ENCODE data around the gene HAO2.
"Not testable (repeated sequence)": the region's sequence is repeated elsewhere in the genome, so short reads cannot be mapped to it uniquely, and the experiment has no call there.

Gene HAO2

DNA sequence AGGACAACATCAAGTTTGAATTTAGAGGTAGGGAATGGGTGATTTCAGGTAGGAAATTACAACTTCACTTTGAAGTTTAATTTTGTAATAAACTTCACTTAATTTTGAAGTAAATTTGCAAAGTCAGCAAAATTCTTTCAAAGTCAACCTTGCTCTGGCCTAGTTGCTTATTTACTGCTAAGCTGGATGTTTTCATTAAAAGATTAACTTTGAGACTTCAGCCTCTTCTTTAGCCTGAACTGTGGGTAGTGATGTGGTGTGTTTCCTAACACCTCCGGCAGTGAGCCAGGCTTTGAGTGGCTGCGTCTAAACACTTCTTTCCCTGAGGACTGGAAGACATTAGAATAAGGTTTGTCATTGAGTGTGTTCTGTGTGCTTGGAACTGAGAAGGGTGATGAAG is at the start of gene HAO2:
HAO2 (plus strand) TSS at position 232 of the 400 bp plus-strand sequence. CDS start 12,301 bp downstream, outside the sequence.
- no peak for DNase-seq

DNA sequence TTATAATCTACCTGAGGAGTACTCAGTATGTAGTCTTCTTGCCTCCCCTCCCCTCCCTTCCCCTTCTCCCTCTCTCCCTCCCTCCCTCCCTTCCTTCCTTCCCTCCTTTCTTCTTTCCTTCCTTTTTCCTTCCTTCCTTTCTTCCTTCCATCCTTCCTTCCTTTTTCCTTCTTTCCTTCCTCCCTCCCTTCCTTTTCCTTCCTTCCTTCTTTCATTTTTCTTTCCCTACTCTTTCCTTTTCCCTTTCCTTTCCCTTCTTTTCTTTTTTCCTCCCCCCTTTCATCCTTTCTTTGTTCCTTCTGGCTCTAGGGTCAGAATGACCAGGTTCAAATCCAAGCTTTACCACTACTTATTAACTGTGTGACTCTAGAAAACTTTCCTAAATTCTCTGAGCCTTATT is 48.5 kb upstream of the HAO2 start:
- no peak for DNase-seq

DNA sequence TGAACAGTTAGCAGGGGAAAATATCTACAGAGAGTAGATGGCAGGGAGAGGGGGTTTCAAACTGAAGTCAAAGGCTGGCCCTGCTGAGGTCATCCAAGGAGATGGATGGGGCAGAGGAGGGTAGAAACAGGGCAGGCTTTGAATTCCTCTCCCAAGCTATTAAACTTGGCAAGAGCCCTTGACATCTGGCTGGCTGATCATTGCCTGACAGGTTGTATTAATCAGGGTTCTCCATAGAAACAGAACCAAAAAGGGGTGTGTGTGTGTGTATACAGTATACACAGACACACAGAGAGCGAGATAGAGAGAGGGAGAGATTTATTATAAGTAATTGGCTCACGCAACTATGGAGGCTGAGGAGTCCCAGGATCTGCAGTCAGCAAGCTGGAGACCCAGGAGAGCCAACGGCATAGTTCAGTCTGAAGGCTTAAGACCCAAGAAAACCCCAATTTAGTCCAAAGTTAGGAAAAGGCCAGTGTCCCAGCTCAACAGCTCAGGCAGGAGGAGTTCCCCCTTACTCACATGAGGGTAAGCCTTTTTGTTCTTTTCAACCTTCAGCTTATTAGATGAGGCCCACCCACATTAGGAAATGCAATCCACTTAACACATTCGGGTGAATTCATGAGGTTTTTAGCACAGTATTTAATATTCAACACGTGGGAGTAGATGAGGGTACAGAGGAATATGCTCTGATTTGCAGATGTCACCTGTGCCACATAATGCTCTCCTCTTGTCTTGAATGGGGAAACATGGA is 46.7 kb upstream of the HAO2 start:
- no peak for DNase-seq

DNA sequence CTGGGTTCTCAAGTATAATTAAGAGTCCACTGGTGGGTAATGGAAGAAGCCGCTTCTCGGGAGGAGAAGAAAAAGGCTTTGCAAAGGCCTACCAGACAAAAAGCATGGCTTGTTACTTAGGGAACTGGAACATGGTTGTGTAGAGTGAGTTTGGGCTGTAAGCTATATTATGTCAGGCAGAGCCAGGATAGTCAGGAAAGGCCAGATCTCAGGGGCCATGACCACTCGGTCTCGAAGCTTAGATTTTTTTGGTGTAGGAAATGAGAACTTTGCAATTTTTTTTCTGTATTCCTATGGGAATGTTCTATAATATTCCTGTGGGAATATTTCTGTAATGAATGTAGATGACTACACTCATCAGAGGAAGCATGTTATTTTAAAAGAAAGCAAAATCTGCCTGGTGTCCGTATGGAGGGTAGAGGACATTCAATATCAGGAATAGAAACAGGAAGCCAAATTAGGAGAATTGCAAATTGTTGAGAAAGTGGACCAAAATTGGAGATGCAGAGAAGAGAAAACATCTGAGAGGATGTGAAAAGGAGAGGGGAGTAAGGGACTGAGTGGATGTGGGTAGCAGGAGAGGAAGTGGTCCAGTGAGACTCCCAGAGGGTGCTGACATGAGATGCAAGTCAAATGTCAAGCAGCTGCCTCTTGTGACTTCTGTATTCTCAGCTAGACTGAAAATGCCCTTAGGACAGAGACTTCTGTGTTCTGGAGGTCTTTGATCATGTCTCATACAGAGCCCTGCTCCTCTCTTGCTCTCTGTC is 45.2 kb upstream of the HAO2 start:
- no peak for DNase-seq

DNA sequence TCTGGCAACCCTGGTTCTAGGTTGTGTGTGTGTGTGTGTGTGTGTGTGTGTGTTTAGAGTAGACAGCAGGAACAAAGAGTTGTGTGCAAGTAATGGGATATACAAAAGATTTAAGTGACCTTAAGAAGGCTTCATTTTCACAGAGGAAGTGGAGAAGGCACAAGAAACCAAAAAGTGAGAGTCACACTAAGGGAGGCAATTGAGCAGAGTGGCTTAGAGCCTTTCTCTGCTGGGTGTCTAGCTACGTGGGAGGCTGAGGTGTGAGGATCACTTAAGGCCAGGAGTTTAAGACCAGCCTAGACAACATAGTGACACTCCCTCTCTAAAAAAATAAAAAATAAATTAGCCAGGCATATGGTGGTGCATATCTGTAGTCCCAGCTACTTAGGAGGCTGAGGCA is 44.4 kb upstream of the HAO2 start:
- DNase-seq, result no peak

DNA sequence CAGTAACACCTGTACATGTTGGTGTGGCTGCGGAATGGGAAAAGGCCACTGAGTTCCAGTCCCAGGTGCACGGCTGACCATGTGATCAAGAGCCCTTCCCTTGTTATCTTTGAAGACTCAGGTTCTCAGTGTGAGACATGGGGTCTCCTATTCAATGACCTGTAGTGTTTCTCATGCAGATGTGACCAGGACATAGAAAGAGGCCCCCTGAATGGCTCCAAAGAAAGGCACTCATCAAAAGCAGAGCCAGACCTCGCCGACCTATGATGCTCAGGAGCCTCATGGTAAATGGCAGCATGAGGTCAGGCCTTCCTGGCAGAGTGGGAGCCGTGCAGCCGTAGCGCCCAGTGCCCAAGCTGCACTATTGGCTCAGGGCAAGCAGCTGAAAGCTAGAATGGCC is 42.3 kb upstream of the HAO2 start:
- DNase-seq, result no peak

DNA sequence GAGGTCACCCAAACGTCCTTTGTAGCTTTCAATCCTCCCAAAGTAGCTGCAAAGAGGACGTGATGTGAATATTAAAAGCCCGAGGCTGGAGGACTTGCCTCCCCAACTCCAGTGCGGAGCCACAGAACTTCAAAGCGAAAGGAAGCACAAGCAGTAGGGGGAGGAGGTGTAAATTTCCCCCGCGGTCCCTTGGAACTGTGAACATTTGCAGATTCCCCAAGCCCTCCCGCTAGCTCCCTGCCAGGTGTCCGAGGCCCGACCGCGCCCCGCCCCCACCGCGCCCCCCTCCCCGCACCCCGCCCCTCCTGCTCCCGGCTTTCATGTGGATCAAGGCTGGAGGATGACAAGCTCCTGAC is 41.5 kb upstream of the HAO2 start:
- no peak for DNase-seq

DNA sequence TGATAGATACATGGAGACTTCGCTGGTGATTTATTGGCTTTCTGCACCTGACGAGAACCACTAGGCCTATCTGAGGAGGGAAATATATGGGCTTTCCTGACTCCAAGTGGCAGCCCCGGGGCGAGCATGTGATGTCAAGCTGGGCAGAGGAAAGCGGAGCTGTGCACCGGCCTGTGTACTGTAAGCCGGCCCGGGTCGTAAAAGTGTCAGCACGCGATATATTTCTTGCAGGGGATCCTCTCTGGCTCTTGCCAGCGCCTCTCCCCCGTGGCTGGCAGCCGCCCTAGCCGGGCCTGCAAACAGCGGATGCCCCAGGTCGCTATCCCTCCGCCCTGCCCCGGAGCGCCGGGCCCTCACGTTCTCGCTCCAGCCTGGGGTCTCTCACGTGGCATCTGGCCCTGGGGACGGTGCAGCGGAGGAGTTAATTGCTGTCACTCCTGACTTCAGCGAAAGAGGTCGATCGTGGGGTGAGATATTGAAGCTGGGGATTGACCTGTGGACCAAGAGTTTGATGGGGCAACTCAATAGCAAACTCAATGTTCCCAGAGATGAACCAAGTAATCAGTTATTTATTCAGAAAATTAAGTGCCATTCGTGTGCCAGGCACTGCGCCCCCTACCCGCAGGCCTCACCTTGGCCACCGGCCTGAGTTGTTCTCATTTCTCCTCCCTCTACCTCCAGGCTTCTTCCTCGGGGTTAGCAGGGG is 41.0 kb upstream of the HAO2 start:
- DNase-seq, result peak; percentile 33

DNA sequence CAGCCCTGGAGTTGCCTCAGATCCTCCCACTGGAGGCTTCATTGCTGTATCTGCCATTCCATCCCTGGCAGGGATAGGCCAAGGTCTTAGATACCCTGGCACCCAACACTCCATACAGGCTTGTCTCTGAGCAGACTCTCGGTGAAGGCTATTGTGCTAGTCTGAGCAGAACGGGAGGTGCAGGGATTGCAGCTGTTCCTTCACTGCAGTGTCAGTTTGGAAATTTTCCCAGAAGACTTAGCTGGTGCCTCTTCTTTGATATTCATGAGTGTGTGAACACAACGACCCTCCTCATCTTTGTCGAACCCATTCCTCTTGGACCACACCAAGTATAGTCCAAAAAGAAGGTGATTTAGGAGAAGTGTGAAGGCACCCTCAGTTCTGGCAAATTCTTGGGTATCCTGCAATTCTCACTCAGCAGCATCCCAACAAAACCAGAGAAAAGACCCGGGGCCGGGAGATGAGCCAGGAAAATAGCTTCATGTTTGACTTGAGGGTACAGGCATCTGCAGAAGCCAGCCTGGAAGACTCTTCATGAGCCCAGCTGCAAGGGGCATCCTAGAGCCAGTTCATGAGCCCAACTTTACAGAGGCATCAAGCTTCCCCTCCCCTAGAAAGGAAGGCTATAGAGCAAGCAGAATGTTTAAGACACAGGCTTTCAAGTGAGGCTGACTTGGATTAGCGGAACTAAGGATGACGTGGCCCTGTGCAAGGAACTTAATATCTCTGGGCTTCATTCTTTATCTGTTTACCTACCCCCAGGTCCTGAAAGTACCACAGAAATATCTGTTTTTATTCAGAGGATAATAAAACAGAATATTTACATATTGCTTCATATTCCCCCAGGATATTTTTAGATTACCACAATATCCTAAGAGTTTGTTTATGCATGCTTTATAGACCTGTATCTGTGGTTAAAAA is 38.8 kb upstream of the HAO2 start:
- DNase-seq, result no peak

DNA sequence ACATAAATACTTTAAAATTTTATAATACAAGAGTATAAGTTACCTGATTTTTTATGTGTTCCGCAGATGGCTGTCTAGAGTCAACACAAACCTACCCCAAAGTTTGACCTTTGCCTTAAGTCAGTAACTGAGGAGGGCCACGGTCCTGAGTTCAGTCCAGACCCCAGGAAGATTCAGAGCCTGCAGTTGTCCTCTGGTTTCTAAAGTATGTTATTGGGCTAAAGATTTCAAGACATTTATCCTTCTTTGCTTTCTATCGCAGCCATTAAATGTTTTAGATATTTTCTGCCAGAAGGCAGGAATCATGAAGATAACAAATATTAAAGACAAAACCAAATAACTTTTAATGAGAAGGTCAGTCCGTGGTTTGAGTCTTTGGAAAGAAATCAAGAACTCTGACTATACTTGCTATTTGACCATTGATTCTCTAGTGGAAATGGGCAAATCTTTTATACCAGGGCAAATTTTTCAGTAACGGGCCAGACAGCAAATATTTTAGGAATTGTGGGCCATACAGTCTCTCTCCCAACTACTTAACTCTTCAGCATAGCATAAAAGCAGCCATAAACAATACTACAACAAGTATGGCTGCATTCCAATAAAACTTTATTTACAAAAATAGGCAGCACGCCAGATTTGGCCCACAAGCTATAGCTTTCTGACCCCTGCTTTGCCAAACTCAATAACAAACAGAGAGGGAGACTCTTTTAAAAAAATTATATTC is 38.0 kb upstream of the HAO2 start:
- DNase-seq, result no peak

DNA sequence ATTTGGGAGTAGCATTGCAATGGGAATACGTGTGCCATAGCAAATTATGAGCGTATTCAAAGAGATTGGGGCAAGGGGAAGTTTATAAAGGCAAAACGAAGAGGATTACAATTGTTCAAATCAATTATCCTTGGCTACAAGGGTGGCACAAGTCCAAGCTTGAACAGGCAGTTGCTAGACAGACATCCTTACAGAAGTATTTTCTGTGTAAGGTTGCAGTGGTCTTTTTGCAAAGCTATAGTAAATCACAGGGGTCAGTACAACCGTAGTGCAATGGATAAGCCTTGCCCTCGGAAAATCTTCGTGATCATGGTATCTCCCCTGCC is 37.4 kb upstream of the HAO2 start:
- DNase-seq, result no peak

DNA sequence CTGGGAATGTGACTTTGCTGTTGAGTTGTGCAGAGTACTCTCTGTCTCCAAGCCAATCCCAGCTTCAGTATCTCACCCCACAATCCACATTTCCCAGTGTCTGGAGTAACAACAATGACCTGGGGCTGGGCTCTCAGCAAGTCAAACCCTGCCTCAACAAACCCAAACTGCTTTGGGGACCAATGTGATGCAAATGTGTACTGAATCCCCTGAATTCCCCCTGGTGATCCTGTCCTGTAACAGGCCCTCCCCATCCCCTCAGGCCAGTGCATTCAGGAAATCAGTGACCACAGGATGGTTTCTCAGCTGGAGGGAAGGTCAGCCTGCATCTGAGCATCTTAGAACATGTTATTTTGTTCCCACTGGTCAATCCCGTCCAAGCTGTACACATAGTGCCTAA is 36.7 kb upstream of the HAO2 start:
- no peak for DNase-seq

DNA sequence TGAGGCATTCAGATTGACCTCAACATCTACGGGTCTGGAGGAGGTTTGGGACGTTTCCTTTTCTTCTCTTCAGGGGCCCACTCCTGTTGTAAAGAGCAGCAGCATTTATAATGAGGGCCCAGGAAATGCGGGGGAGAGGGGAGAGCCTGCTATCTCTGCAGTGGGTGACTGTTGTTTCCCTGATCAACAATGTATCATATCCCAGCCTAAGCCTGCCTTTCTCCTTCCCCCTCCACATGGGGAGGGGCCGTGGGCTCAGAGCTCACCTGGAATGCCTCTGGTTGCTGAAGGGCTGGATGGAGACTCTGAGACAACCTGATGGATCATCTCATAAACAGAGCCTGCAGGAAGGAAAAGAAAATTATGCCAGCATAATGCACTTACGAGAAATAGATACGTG is 36.0 kb upstream of the HAO2 start:
- DNase-seq, result no peak

DNA sequence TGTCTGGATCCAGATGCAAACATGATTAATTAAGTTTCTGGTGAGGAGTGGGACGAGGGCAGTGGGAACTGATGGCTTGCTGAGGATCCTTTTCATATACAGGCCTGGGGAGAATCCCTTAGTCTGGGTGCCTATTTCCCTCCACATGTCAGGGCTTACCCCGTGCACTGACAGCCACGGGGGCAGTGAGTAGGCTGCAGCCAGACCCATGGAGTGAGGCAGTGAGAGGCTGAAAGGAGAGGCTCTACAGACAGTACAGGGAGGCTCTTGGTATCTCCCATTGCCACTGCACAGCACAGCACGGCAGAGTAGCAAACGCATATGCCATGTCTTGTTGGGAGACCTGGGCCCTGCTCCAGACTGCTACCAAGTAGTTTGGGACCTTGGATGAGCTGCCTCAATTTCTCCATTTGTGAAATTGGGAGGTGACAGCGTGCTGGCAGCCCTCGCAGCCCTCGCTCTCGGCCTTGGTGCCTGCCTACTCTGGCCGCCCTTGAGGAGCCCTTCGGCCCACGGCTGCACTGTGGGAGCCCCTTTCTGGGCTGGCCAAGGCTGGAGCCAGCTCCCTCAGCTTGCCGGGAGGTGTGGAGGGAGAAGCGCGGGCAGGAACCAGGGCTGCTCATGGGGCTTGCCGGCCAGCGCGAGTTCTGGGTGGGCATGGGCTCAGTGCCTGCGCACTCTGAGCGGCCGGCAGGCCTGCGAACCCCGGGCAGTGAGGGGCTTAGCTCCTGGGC is 35.3 kb upstream of the HAO2 start:
- DNase-seq, result no peak

DNA sequence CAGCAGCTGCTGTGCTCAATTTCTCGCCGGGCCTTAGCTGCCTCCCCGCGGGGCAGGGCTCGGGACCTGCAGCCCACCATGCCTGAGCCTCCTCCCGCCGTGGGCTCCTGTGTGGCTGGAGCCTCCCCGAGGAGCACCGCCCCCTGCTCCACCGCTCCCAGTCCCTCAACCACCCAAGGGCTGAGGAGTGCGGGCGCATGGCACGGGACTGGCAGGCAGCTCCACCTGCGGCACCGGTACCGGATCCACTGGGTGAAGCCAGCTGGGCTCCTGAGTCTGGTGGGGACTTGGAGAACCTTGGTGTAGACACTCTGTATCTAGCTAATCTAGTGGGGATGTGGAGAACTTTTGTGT is 34.7 kb upstream of the HAO2 start:
- DNase-seq, result not testable (repeated sequence)

DNA sequence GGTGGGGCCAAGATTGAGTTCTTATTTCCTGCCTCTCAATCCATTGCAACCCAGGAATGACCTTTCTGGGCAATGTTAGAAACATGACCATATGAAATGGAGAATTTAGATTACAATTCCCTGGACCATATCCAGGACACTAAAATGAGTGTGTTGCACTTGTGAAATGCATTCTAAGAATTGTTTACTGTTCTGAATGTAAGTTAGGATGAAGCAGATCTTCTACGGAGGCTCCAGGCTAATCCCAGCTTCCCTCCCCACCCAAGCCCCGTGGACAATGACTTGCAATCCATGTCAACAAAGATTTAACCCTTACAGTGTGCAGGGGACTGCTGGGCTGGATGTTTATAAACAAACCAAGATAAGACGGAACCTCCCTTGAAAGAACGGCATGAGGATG is 31.7 kb upstream of the HAO2 start:
- DNase-seq, result no peak

DNA sequence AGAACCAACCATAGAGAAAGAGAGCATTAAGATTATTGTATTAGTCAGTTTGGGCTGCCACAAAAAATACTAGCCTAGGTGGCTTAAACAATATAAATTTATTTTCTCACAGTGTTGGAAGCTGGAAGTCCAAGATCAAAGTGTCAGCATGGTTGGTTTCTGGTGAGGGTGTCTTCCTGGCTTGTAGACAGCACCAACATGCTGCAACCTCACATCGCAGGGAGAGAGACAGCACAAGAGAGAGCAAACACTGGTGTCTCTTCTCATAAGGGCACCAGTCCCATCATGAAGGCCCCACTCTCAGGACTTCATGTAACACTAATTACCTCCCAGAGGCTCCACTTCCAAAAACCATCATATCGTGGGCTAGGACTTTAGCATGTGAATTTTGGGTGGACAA is 30.6 kb upstream of the HAO2 start:
- no peak for DNase-seq

DNA sequence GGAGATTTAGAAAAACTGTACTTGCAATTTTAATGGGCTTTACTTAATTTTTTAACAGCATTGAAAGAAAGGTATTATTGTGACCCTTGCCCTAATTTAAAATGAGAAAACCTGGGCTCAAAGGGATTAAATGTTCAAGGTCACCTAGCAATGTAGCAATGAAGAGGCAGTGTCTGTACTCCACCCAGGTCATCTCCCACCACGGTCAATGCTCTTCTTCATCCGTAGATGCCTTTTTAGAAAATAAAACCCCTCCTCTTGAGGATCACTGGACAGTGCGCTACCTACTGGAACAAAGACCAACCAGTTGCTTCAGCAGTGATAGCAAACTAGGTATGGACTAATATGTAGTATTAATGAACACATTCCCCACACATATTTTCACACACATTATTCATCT is 29.8 kb upstream of the HAO2 start:
- no peak for DNase-seq

DNA sequence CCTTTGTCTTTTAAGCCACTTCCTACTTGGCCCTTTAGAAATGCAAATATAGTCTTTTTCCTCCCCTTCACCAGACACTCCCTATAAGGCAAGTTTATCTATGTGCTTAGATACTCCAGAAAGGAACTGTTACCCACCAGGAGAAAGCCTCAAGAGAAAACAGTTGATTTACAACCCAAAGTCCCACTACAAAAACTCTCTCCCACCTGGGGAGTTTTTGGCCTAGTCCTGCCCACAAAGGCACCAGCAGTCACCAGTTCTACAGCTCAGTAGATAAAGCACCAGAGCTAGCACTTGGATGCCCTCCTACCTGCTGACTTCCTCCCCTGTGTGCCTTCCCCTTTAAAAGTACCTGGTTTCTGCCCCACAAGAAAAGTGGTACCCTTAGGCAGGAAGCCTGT is 27.7 kb upstream of the HAO2 start:
- no peak for DNase-seq

DNA sequence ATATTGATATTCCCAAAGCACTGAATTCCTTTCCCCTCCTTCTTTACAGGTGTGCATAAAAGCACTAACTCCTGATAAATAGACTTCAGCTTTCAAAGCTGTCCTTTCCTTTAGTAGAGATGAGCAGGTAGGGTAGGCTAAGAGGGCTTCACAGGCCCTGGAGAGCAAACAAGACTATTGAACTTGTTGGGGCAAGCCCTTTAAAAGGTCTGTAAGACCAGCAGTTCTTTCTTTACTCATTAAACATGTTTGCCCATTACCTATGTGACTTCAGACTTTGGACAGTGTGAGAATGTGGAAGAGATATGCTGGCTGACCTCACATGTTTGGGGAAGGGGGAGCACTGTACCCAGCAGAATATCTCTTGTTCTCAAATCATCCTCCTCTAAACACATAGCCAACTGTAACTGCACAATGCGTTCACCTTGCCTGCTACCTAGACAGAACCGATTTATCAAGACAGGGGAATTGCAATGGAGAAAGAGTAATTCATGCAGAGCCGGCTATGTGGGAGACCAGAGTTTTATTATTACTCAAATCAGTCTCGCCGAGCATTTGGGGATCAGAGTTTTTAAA is 27.1 kb upstream of the HAO2 start:
- no peak for DNase-seq

DNA sequence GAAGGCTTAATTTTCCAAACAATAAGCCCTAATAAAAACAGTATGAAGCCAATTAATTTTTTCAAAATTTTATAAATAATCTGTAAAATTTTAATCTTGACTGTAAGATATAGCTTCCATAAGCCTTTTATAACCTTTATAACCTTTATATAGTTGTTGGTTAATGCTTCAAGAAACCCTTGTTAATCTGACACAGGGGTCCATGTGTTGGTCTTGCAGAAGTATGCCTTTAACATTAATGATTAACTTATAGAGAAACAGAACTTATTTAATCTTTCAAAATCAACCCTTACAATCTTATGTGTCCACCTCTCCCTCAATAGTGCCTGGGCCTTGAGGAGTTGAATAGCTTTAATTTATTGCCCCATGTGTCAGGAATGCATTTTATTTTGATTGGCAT is 23.2 kb upstream of the HAO2 start:
- no peak for DNase-seq
